ENCODE data around the gene ARHGEF4. TPM values are rescaled to one million over a fixed set of nuclear protein-coding genes. Genes with fewer than 3 reads are reported as not detected.
"Not testable (repeated sequence)": the region's sequence is repeated elsewhere in the genome, so short reads cannot be mapped to it uniquely, and the experiment has no call there.

Gene ARHGEF4
- total and polyA plus RNA-seq, 10 donors = 0.19 to 0.88 (median 0.46) TPM; not detected in 2

GRCh38 chr2:130898553-130898952 lies 61.8 kb downstream of the ARHGEF4 start:
- peaks cover 0 to 4% (median 0%) of the 10 kb centered on the region in 7 donors for H3K27me3 ChIP-seq (replicated peaks in 1 of 7)
- intact Hi-C loops (cut with DNase I; ENCODE audit: low total_unique reads) = no loop called here
- H3K36me3 ChIP-seq = no peaks in the 10 kb centered on the region
- H3K4me3 ChIP-seq = no peak overlapping the region
- no peak for DNase-seq
- peaks cover 0 to 5% (median 0%) of the 10 kb centered on the region in 8 donors for H3K9me3 ChIP-seq
- H3K4me1 ChIP-seq = no peaks in the 10 kb centered on the region
- WGBS, 5 donors = 55 to 66% (median 62%) methylated on average over 4 of the region's 4 CpGs
- no peak overlapping the region for H3K27ac ChIP-seq
- TF ChIP-seq CTCF (IDR thresholded peaks at IDR 0.05 in 8 of 11, conservative IDR thresholded peaks at IDR 0.05 in 3 of 11) (no peak), POLR2A (IDR thresholded peaks at IDR 0.05) (no peak), POLR2AphosphoS5 (IDR thresholded peaks at IDR 0.05) (no peak)

GRCh38 chr2:130899306-130899705 lies 62.6 kb downstream of the ARHGEF4 start:
- Histone ChIP-seq H3K36me3 (no peaks in the 10 kb centered on the region), H3K27me3 (replicated peaks in 1 of 7) (peaks cover 0 to 4% (median 0%) of the 10 kb centered on the region in 7 donors), H3K27ac (no peak overlapping the region), H3K4me3 (no peak overlapping the region), H3K4me1 (no peaks in the 10 kb centered on the region), H3K9me3 (peaks cover 0 to 5% (median 0%) of the 10 kb centered on the region in 8 donors)
- DNase-seq = no peak
- intact Hi-C loops (cut with DNase I; ENCODE audit: low total_unique reads) = no loop called here
- 72 to 89% (median 82%) methylated on average over 5 of the region's 5 CpGs for WGBS, 5 donors
- TF ChIP-seq POLR2A (IDR thresholded peaks at IDR 0.05) = no peak
- no peak for TF ChIP-seq POLR2AphosphoS5 (IDR thresholded peaks at IDR 0.05)
- TF ChIP-seq CTCF (IDR thresholded peaks at IDR 0.05 in 8 of 11, conservative IDR thresholded peaks at IDR 0.05 in 3 of 11) = no peak

GRCh38 chr2:130901061-130901460 lies 64.3 kb downstream of the ARHGEF4 start:
- Histone ChIP-seq H3K27me3 (replicated peaks in 1 of 7) (peaks cover 0 to 11% (median 0%) of the 10 kb centered on the region in 7 donors), H3K4me3 (no peak overlapping the region), H3K36me3 (no peaks in the 10 kb centered on the region), H3K9me3 (peaks cover 0 to 4% (median 0%) of the 10 kb centered on the region in 8 donors), H3K27ac (no peak overlapping the region), H3K4me1 (no peaks in the 10 kb centered on the region)
- DNase-seq = no peak
- WGBS, 5 donors = 67 to 87% (median 70%) methylated on average over 3 of the region's 3 CpGs
- TF ChIP-seq CTCF (IDR thresholded peaks at IDR 0.05 in 8 of 11, conservative IDR thresholded peaks at IDR 0.05 in 3 of 11) (no peak), POLR2AphosphoS5 (IDR thresholded peaks at IDR 0.05) (no peak), POLR2A (IDR thresholded peaks at IDR 0.05) (no peak)
- intact Hi-C loops (cut with DNase I; ENCODE audit: low total_unique reads) = no loop called here

- H3K9me3 ChIP-seq; H3K4me1 ChIP-seq; DNase-seq; H3K36me3 ChIP-seq; H3K27ac ChIP-seq; intact Hi-C loops (cut with DNase I; ENCODE audit: low total_unique reads); H3K4me3 ChIP-seq: not testable (repeated sequence)
- WGBS, 5 donors = 87 to 94% (median 91%) methylated on average over 9 of the region's 9 CpGs
- peaks cover 0 to 16% (median 0%) of the 10 kb centered on the region in 7 donors for H3K27me3 ChIP-seq (replicated peaks in 1 of 7)
These were observed 64.9 kb downstream of the ARHGEF4 start for GRCh38 chr2:130901626-130902025.

- no peak for DNase-seq
- intact Hi-C loops (cut with DNase I; ENCODE audit: low total_unique reads) = no loop called here
- H3K4me1 ChIP-seq = no peaks in the 10 kb centered on the region
- WGBS, 5 donors = 90 to 97% (median 92%) methylated on average over 5 of the region's 5 CpGs
- TF ChIP-seq POLR2AphosphoS5 (IDR thresholded peaks at IDR 0.05) (no peak), CTCF (IDR thresholded peaks at IDR 0.05 in 8 of 11, conservative IDR thresholded peaks at IDR 0.05 in 3 of 11) (no peak), POLR2A (IDR thresholded peaks at IDR 0.05) (no peak)
- H3K36me3 ChIP-seq = no peaks in the 10 kb centered on the region
- H3K27ac ChIP-seq = no peak overlapping the region
- peaks cover 0 to 42% (median 0%) of the 10 kb centered on the region in 7 donors for H3K27me3 ChIP-seq (replicated peaks in 1 of 7)
- H3K9me3 ChIP-seq = peaks cover 0 to 9% (median 0%) of the 10 kb centered on the region in 8 donors
- no peak overlapping the region for H3K4me3 ChIP-seq
These were observed 72.1 kb downstream of the ARHGEF4 start for GRCh38 chr2:130908832-130909231.

Data from spleen (tissue), 11 donors.